ENCODE data around the gene SRGN. TPM values are rescaled to one million over a fixed set of nuclear protein-coding genes. Genes with fewer than 3 reads are reported as not detected.

SRGN gene
- total and polyA plus RNA-seq, 7 experiments from 2014 or later: 66.6 to 748 (median 118) TPM

- Mint-ChIP-seq H3K4me3 (peak overlapping the region in 9 of 10 donors; percentile 50 to 80 (median 67)), H3K9me3 (no peaks in the 10 kb centered on the region), H3K27me3 (no peaks in the 10 kb centered on the region), H3K36me3 (peaks cover 0 to 4% (median 0%) of the 10 kb centered on the region in 5 donors), H3K4me1 (peaks cover 11 to 44% (median 30%) of the 10 kb centered on the region in 7 donors), H3K27ac (peak overlapping the region; percentile 86 to 99 (median 91))
- ATAC-seq (peak; percentile 83), DNase-seq (peak in 7 of 9 donors; percentile 22 to 65 (median 44))
- Histone ChIP-seq H3K27me3 (ENCODE audit: control insufficient read depth in 2 of 2, insufficient read depth in 2 of 2, low read length in 2 of 2) (no peaks in the 10 kb centered on the region), H3K27ac (ENCODE audit: low read depth, low read length) (peak overlapping the region; percentile 61), H3K9me3 (ENCODE audit: control insufficient read depth in 2 of 3, low read length in 3 of 3) (no peaks in the 10 kb centered on the region), H3K4me3 (ENCODE audit: low read length) (no peak overlapping the region), H3K4me1 (ENCODE audit: control insufficient read depth in 2 of 2, insufficient read depth in 2 of 2, low read length in 2 of 2) (peaks cover 23 to 38% of the 10 kb centered on the region in 2 donors), H3K36me3 (ENCODE audit: control insufficient read depth in 2 of 3, insufficient read depth in 3 of 3, low read length in 3 of 3) (no peaks in the 10 kb centered on the region)
- intact Hi-C loops (cut with micrococcal nuclease): loop anchor here (1.0 to 5.0 kb wide), 8 partner anchors 10 to 48 kb away; no protein-coding TSS in a partner anchor
- ChIA-PET POLR2A (interaction anchor here (0.5 to 1.6 kb wide), 5 partner anchors 17 to 182 kb away, joined by 3 to 5 read pairs (median 4); partner anchors contain the start of gene SRGN), CTCF (interaction anchor here (0.6 to 1.3 kb wide), 5 partner anchors 15 to 91 kb away, joined by 3 to 9 read pairs (median 3); no protein-coding TSS in a partner anchor)
Measured at GRCh38 chr10:69045441-69046300, 42.2 kb upstream of the SRGN start.

- no peaks in the 10 kb centered on the region for H3K27me3 Mint-ChIP-seq
- no peaks in the 10 kb centered on the region for H3K9me3 Mint-ChIP-seq
- H3K4me1 ChIP-seq (ENCODE audit: control insufficient read depth in 2 of 2, insufficient read depth in 2 of 2, low read length in 2 of 2): peaks cover 23 to 38% of the 10 kb centered on the region in 2 donors
- H3K27me3 ChIP-seq (ENCODE audit: control insufficient read depth in 2 of 2, insufficient read depth in 2 of 2, low read length in 2 of 2): no peaks in the 10 kb centered on the region
- no peak overlapping the region for H3K4me3 ChIP-seq (ENCODE audit: low read length)
- ChIA-PET CTCF (no interaction called here), POLR2A (no interaction called here)
- H3K27ac ChIP-seq (ENCODE audit: low read depth, low read length): no peak overlapping the region
- ATAC-seq: no peak
- H3K9me3 ChIP-seq (ENCODE audit: control insufficient read depth in 2 of 3, low read length in 3 of 3): no peaks in the 10 kb centered on the region
- H3K4me3 Mint-ChIP-seq: no peak overlapping the region
- H3K4me1 Mint-ChIP-seq: peaks cover 11 to 54% (median 30%) of the 10 kb centered on the region in 7 donors
- H3K27ac Mint-ChIP-seq: peak overlapping the region in 3 of 9 donors; percentile 8 to 99 (median 46)
- intact Hi-C loops (cut with micrococcal nuclease): loop anchor here in 1 of 2 donors (5.0 kb wide), 1 partner anchor 40 kb away; no protein-coding TSS in a partner anchor
- H3K36me3 ChIP-seq (ENCODE audit: control insufficient read depth in 2 of 3, insufficient read depth in 3 of 3, low read length in 3 of 3): no peaks in the 10 kb centered on the region
- DNase-seq: no peak
- peaks cover 0 to 4% (median 0%) of the 10 kb centered on the region in 5 donors for H3K36me3 Mint-ChIP-seq
Measured at GRCh38 chr10:69047111-69047832, 40.6 kb upstream of the SRGN start.

DNA sequence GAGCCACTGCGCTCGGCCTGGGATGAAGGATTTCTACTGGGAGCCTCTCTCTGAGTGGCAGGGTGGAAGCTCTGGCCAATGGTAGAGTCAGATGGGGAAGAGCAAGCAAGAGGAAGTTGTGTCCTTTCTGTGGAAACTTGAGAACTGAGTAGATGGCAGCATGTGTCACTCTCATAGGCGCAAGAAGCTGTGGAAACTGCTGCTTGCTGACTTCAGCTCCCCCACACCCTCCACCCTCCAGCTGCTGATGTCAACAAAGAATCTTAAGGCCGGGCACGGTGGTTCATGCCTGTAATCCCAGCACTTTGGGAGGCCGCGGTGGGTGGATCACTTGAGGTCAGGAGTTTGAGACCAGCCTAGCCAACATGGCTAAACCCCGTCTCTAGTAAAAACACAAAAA is 39.8 kb upstream of the SRGN start:
- POLR2A ChIA-PET: no interaction called here
- peaks cover 0 to 4% (median 0%) of the 10 kb centered on the region in 5 donors for H3K36me3 Mint-ChIP-seq
- H3K4me3 ChIP-seq (ENCODE audit: low read length): no peak overlapping the region
- H3K27me3 ChIP-seq (ENCODE audit: control insufficient read depth in 2 of 2, insufficient read depth in 2 of 2, low read length in 2 of 2): no peaks in the 10 kb centered on the region
- H3K9me3 Mint-ChIP-seq: no peaks in the 10 kb centered on the region
- CTCF ChIA-PET: interaction anchor here (0.7 kb wide), 1 partner anchor 32 kb away, joined by 3 read pairs; no protein-coding TSS in a partner anchor
- intact Hi-C loops (cut with micrococcal nuclease): loop anchor here in 1 of 2 donors (5.0 kb wide), 1 partner anchor 41 kb away; no protein-coding TSS in a partner anchor
- H3K27me3 Mint-ChIP-seq: no peaks in the 10 kb centered on the region
- no peak overlapping the region for H3K27ac ChIP-seq (ENCODE audit: low read depth, low read length)
- peak; percentile 56 for ATAC-seq
- H3K36me3 ChIP-seq (ENCODE audit: control insufficient read depth in 2 of 3, insufficient read depth in 3 of 3, low read length in 3 of 3): no peaks in the 10 kb centered on the region
- H3K27ac Mint-ChIP-seq: peak overlapping the region in 2 of 9 donors; percentile 38 to 99
- no peak overlapping the region for H3K4me3 Mint-ChIP-seq
- H3K4me1 Mint-ChIP-seq: peaks cover 11 to 60% (median 30%) of the 10 kb centered on the region in 7 donors
- peaks cover 23 to 38% of the 10 kb centered on the region in 2 donors for H3K4me1 ChIP-seq (ENCODE audit: control insufficient read depth in 2 of 2, insufficient read depth in 2 of 2, low read length in 2 of 2)
- no peaks in the 10 kb centered on the region for H3K9me3 ChIP-seq (ENCODE audit: control insufficient read depth in 2 of 3, low read length in 3 of 3)
- peak in 1 of 9 donors; percentile 52 for DNase-seq

GRCh38 chr10:69049566-69049961 is 38.3 kb upstream of the SRGN start:
- H3K27ac ChIP-seq (ENCODE audit: low read depth, low read length): no peak overlapping the region
- POLR2A ChIA-PET: no interaction called here
- Mint-ChIP-seq H3K36me3 (peaks cover 0 to 4% (median 0%) of the 10 kb centered on the region in 5 donors), H3K4me3 (no peak overlapping the region), H3K27me3 (no peaks in the 10 kb centered on the region), H3K27ac (peak overlapping the region in 2 of 9 donors; percentile 13 to 19), H3K9me3 (no peaks in the 10 kb centered on the region), H3K4me1 (peaks cover 11 to 53% (median 19%) of the 10 kb centered on the region in 7 donors)
- no peaks in the 10 kb centered on the region for H3K9me3 ChIP-seq (ENCODE audit: control insufficient read depth in 2 of 3, low read length in 3 of 3)
- no peak overlapping the region for H3K4me3 ChIP-seq (ENCODE audit: low read length)
- intact Hi-C loops (cut with micrococcal nuclease): loop anchor here in 1 of 2 donors (5.0 kb wide), 1 partner anchor 42 kb away; no protein-coding TSS in a partner anchor
- CTCF ChIA-PET: interaction anchor here (1.4 kb wide), 1 partner anchor 43 kb away, joined by 4 read pairs; no protein-coding TSS in a partner anchor
- DNase-seq: no peak
- H3K27me3 ChIP-seq (ENCODE audit: control insufficient read depth in 2 of 2, insufficient read depth in 2 of 2, low read length in 2 of 2): no peaks in the 10 kb centered on the region
- ATAC-seq: no peak
- peaks cover 15 to 24% of the 10 kb centered on the region in 2 donors for H3K4me1 ChIP-seq (ENCODE audit: control insufficient read depth in 2 of 2, insufficient read depth in 2 of 2, low read length in 2 of 2)
- H3K36me3 ChIP-seq (ENCODE audit: control insufficient read depth in 2 of 3, insufficient read depth in 3 of 3, low read length in 3 of 3): no peaks in the 10 kb centered on the region

DNA sequence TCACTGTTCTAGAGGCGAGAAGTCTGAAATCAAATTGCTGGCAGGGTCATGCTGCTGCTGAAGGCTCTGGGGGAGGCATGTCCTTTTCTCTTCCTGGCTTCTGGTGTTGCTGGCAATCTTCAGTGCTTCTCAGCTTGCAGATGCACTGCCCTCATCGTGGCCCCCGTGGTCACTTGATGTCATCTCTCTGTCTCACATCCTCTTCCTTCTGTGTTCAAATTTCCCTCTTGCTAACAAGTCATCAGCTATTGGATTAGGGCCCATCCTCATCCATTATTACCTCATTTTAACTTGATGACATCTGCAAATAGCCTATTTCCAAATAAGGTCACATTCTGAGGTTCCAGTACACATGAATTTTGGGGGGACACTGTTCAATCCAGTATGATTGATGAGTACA is 36.6 kb upstream of the SRGN start:
- Histone ChIP-seq H3K4me1 (ENCODE audit: control insufficient read depth in 2 of 2, insufficient read depth in 2 of 2, low read length in 2 of 2) (peaks cover 0 to 17% of the 10 kb centered on the region in 2 donors), H3K9me3 (ENCODE audit: control insufficient read depth in 2 of 3, low read length in 3 of 3) (no peaks in the 10 kb centered on the region), H3K27ac (ENCODE audit: low read depth, low read length) (no peak overlapping the region), H3K36me3 (ENCODE audit: control insufficient read depth in 2 of 3, insufficient read depth in 3 of 3, low read length in 3 of 3) (no peaks in the 10 kb centered on the region), H3K27me3 (ENCODE audit: control insufficient read depth in 2 of 2, insufficient read depth in 2 of 2, low read length in 2 of 2) (no peaks in the 10 kb centered on the region), H3K4me3 (ENCODE audit: low read length) (no peak overlapping the region)
- peaks cover 10 to 49% (median 15%) of the 10 kb centered on the region in 7 donors for H3K4me1 Mint-ChIP-seq
- intact Hi-C loops (cut with micrococcal nuclease): no loop called here
- no peaks in the 10 kb centered on the region for H3K36me3 Mint-ChIP-seq
- ChIA-PET POLR2A (interaction anchor here (0.6 kb wide), 1 partner anchor 55 kb away, joined by 3 read pairs; no protein-coding TSS in a partner anchor), CTCF (no interaction called here)
- H3K9me3 Mint-ChIP-seq: no peaks in the 10 kb centered on the region
- DNase-seq (no peak), ATAC-seq (peak; percentile 70)
- peak overlapping the region in 1 of 10 donors; percentile 15 for H3K4me3 Mint-ChIP-seq
- peak overlapping the region in 4 of 9 donors; percentile 8 to 71 (median 36) for H3K27ac Mint-ChIP-seq
- no peaks in the 10 kb centered on the region for H3K27me3 Mint-ChIP-seq

- Histone ChIP-seq H3K27me3 (ENCODE audit: control insufficient read depth in 2 of 2, insufficient read depth in 2 of 2, low read length in 2 of 2) (no peaks in the 10 kb centered on the region), H3K4me1 (ENCODE audit: control insufficient read depth in 2 of 2, insufficient read depth in 2 of 2, low read length in 2 of 2) (peaks cover 3 to 17% of the 10 kb centered on the region in 2 donors), H3K36me3 (ENCODE audit: control insufficient read depth in 2 of 3, insufficient read depth in 3 of 3, low read length in 3 of 3) (no peaks in the 10 kb centered on the region), H3K4me3 (ENCODE audit: low read length) (no peak overlapping the region), H3K27ac (ENCODE audit: low read depth, low read length) (no peak overlapping the region), H3K9me3 (ENCODE audit: control insufficient read depth in 2 of 3, low read length in 3 of 3) (no peaks in the 10 kb centered on the region)
- CTCF ChIA-PET: no interaction called here
- Mint-ChIP-seq H3K4me3 (peak overlapping the region in 1 of 10 donors; percentile 15), H3K9me3 (no peaks in the 10 kb centered on the region), H3K27ac (peak overlapping the region in 4 of 9 donors; percentile 23 to 71 (median 36)), H3K4me1 (peaks cover 15 to 53% (median 21%) of the 10 kb centered on the region in 7 donors), H3K27me3 (no peaks in the 10 kb centered on the region), H3K36me3 (no peaks in the 10 kb centered on the region)
- ATAC-seq (no peak), DNase-seq (no peak)
- POLR2A ChIA-PET: no interaction called here
- intact Hi-C loops (cut with micrococcal nuclease): no loop called here
Measured at GRCh38 chr10:69051710-69052487, 36.0 kb upstream of the SRGN start.

Measured in naive thymus-derived CD4-positive, alpha-beta T cell (primary cell).